Measurements from ENCODE around the gene RDH11.
A peak's percentile ranks its signal among the peaks of the same experiment; 100 is the strongest.

DNA sequence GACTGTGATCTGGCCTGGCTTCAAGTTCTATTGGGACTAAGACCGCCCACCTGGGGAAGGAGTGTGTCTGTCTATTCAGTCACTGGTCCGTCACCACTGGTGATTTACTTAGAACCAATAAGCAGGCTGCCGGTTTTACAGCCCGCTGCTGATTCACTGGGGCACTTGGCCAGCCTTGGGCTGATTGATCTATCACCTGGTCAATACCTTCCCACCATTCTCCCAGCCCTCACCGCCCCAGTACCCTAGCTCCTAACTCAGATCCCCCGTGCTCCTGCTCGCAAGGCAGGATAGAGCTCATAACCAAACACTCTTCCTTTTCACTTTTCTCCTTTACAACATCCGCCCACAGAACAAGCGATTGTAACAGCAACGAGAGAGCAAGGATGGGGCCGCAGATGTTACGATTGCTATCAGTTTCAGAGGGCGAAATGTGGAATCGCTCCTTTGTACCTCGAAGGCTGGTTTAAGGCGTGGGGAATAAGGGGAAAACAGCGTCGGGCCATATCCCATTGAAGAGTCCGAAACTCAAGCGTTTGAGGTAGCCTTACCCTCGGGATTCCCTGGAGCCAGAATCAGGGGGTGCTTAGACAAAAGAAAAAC, 672 bp downstream of the RDH11 start:
- TF ChIP-seq POLR2A (IDR thresholded peaks at IDR 0.05), result peak; percentile 51
- TF ChIP-seq, protein P1, sequence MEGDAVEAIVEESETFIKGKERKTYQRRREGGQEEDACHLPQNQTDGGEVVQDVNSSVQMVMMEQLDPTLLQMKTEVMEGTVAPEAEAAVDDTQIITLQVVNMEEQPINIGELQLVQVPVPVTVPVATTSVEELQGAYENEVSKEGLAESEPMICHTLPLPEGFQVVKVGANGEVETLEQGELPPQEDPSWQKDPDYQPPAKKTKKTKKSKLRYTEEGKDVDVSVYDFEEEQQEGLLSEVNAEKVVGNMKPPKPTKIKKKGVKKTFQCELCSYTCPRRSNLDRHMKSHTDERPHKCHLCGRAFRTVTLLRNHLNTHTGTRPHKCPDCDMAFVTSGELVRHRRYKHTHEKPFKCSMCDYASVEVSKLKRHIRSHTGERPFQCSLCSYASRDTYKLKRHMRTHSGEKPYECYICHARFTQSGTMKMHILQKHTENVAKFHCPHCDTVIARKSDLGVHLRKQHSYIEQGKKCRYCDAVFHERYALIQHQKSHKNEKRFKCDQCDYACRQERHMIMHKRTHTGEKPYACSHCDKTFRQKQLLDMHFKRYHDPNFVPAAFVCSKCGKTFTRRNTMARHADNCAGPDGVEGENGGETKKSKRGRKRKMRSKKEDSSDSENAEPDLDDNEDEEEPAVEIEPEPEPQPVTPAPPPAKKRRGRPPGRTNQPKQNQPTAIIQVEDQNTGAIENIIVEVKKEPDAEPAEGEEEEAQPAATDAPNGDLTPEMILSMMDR (IDR thresholded peaks at IDR 0.05), result no peak

Measured in prostate gland (tissue), 2 donors.